SK-N-SH (cell line): ENCODE data around the gene PARD3. TPM values are rescaled to one million over a fixed set of nuclear protein-coding genes. Genes with fewer than 3 reads are reported as not detected.

Experiments
- CTCF ChIA-PET: fragments of 300-600, 350-600 bp; formaldehyde crosslinking; extraction: SDS; loops from one replicate; lab custom pipeline; 2021; lab: Yijun Ruan, JAX
- POLR2A ChIA-PET: fragments of 350-600 bp; sonication (Branson Sonifier 250); formaldehyde crosslinking; extraction: SDS; loops from one replicate; lab custom pipeline; 2020; ENCODE audit warnings: antibody characterized with exemption, inconsistent platforms; lab: Yijun Ruan, JAX
- DNase-seq: peaks from one replicate; pipeline ENCODE4 v3.0.0; 2012
- H2AFZ ChIP-seq: fragments of 200-600 bp; sonication (generic); 2 replicates; pipeline ENCODE4 v1.8.1; 2016; ENCODE audit warnings: antibody characterized with exemption, mild to moderate bottlenecking, low read depth
- H3F3A ChIP-seq: fragments of 200-600 bp; sonication (generic); replicated peaks from 2 replicates; pipeline ENCODE3; 2016; ENCODE audit warnings: antibody characterized with exemption, mild to moderate bottlenecking; ENCODE audit not compliant: insufficient read depth
- H3K27ac ChIP-seq, 2 experiments: fragments of 200-500 bp in 1 of 2; fragments of 200-600 bp in 1 of 2; sonication (Bioruptor generic) in 1 of 2; sonication (generic), shearing (Covaris generic) in 1 of 2; 2 replicates each; pipeline versions ENCODE4 v1.5.1 to v1.6.1; 2014 to 2016; ENCODE audit warnings: low read depth in 2 of 2, inconsistent platforms in 1 of 2, low read length in 1 of 2, mild to moderate bottlenecking in 1 of 2, mixed read lengths in 1 of 2
- H3K27me3 ChIP-seq: fragments of 200-600 bp; sonication (generic), shearing (Covaris generic); 2 replicates; pipeline ENCODE4 v1.6.1; 2016; ENCODE audit warnings: mixed run types; ENCODE audit not compliant: insufficient read depth
- H3K36me3 ChIP-seq, 2 experiments: fragments of 200-500 bp in 1 of 2; fragments of 200-600 bp in 1 of 2; sonication (Bioruptor generic) in 1 of 2; sonication (generic) in 1 of 2; replicated peaks in 1 of 2; 2 replicates each; pipeline versions ENCODE3 to v1.5.1; 2014 to 2016; ENCODE audit warnings: low read length in 1 of 2, mild to moderate bottlenecking in 1 of 2; ENCODE audit not compliant: insufficient read depth in 2 of 2, control insufficient read depth in 1 of 2
- H3K4me1 ChIP-seq, 2 experiments: fragments of 200-500 bp in 1 of 2; fragments of 200-600 bp in 1 of 2; sonication (Bioruptor generic) in 1 of 2; sonication (generic), shearing (Covaris generic) in 1 of 2; 2 replicates each; pipeline versions ENCODE4 v1.5.1 to v1.6.1; 2014 to 2016; ENCODE audit warnings: low read depth in 1 of 2, low read length in 1 of 2, mixed run types in 1 of 2; ENCODE audit not compliant: insufficient read depth in 2 of 2, control insufficient read depth in 1 of 2
- H3K4me2 ChIP-seq: fragments of 200-600 bp; sonication (generic), shearing (Covaris generic); 2 replicates; pipeline ENCODE4 v1.6.1; 2017; ENCODE audit warnings: mixed run types
- H3K4me3 ChIP-seq, 2 experiments: fragments of 200-500 bp in 1 of 2; fragments of 200-600 bp in 1 of 2; sonication (Bioruptor generic) in 1 of 2; sonication (generic), shearing (Covaris generic) in 1 of 2; 2 replicates each; pipeline versions ENCODE4 v1.5.1 to v1.8.1; 2014 to 2016; ENCODE audit warnings: low read depth in 2 of 2, inconsistent platforms in 1 of 2, low read length in 1 of 2, mild to moderate bottlenecking in 1 of 2, mixed read lengths in 1 of 2, moderate library complexity in 1 of 2
- H3K79me2 ChIP-seq: fragments of 200-600 bp; sonication (generic); 2 replicates; pipeline ENCODE4 v1.8.1; 2017; ENCODE audit warnings: mild to moderate bottlenecking; ENCODE audit not compliant: insufficient read depth
- H3K9ac ChIP-seq: fragments of 200-600 bp; sonication (generic); 2 replicates; pipeline ENCODE4 v1.6.1; 2017; ENCODE audit warnings: mixed run types
- H3K9me2 ChIP-seq: fragments of 200-600 bp; sonication (generic); 2 replicates; pipeline ENCODE4 v1.6.1; 2017; ENCODE audit warnings: mixed run types
- H3K9me3 ChIP-seq: fragments of 200-600 bp; sonication (generic); 2 replicates; pipeline ENCODE4 v1.6.1; 2017; ENCODE audit warnings: mixed run types, mild to moderate bottlenecking, moderate library complexity
- H4K20me1 ChIP-seq: fragments of 200-600 bp; sonication (generic); 2 replicates; pipeline ENCODE4 v1.6.1; 2017; ENCODE audit warnings: mild to moderate bottlenecking, mixed run types; ENCODE audit not compliant: insufficient read depth
- EP300 ChIP-seq, 2 experiments: IDR thresholded peaks; 2 replicates each; pipeline versions ENCODE4 v1.4.0 to v1.6.1; 2012; ENCODE audit warnings: borderline replicate concordance in 1 of 2, low read depth in 1 of 2, low read length in 1 of 2
- FOSL2 ChIP-seq: IDR thresholded peaks from 2 replicates; pipeline ENCODE4 v1.4.0; 2012; ENCODE audit warnings: low read depth, mild to moderate bottlenecking, moderate library complexity, borderline replicate concordance
- GABPA ChIP-seq: IDR thresholded peaks from 2 replicates; pipeline ENCODE4 v1.4.0; 2012; ENCODE audit warnings: low read depth, mild to moderate bottlenecking
- NRF1 ChIP-seq: IDR thresholded peaks from 2 replicates; pipeline ENCODE4 v1.6.1; 2012; ENCODE audit warnings: low read depth, mild to moderate bottlenecking, low read length
- SMC3 ChIP-seq: IDR thresholded peaks from 2 replicates; pipeline ENCODE4 v1.6.1; 2012; ENCODE audit warnings: low read depth, low read length, improper control_type of control experiment
- WGBS: methylation state at CpG from one replicate; pipeline ENCODE4 v1.1.6; 2017; ENCODE audit warnings: low lambda C conversion rate; 5-methylcytosine and 5-hydroxymethylcytosine counted together
- polyA plus RNA-seq, 3 experiments: library from polyadenylated mRNA; depleted of rRNA; stranded (reverse); fragments of >200 nt; gene quantifications; 2 replicates each; pipeline ENCODE4 v1.2.3, GENCODE V29; 2012
- TF ChIP-seq, protein P1 (sequence below): fragments of 200-600 bp; sonication (generic); IDR thresholded peaks from 2 replicates; pipeline ENCODE4 v1.6.1; 2017; ENCODE audit warnings: antibody characterized with exemption, mild to moderate bottlenecking, moderate library complexity
- TF ChIP-seq, protein P2 (sequence below): IDR thresholded peaks from 2 replicates; pipeline ENCODE4 v1.4.0; 2012; ENCODE audit warnings: low read depth, borderline replicate concordance
- TF ChIP-seq, protein P3 (sequence below): IDR thresholded peaks from 2 replicates; pipeline ENCODE4 v1.6.1; 2012; ENCODE audit warnings: mild to moderate bottlenecking, low read depth, low read length, moderate library complexity
- TF ChIP-seq, protein P4 (sequence below): IDR thresholded peaks from 2 replicates; pipeline ENCODE4 v1.4.0; 2012; ENCODE audit warnings: low read depth
- TF ChIP-seq, protein P5 (sequence below): fragments of 150-350 bp; IDR thresholded peaks from 2 replicates; pipeline ENCODE4 v1.6.1; 2016; ENCODE audit warnings: mild to moderate bottlenecking, low read depth, low read length

PARD3 gene
- polyA plus RNA-seq, 1 of the 3 experiments (the other 2 are of a cell fraction): 29.4 TPM

DNA sequence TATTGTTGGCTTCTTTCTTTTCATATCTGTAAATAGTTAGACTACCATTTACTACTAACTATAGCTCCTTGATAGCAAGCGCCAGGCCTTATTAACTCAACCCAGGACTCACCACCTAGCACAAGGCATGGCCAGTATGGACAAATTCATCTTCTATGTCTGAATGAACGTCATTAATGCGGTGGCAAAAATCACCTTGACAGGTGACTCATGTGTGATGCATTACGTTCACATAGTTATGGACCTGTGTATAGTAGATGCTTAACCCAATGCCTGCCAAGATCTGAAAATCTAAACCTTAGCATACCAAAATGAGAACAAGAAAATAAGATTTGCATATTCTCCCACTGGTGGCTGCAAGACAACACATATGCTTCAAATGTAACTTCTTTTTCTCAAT lies 300.8 kb downstream of the PARD3 start:
- 89% methylated on average over 4 of the region's 4 CpGs for WGBS
- no peaks in the 10 kb centered on the region for H4K20me1 ChIP-seq
- H3F3A ChIP-seq: no peaks in the 10 kb centered on the region
- peaks cover 5 to 10% of the 10 kb centered on the region in 2 experiments for H3K36me3 ChIP-seq
- ChIA-PET POLR2A (no interaction called here), CTCF (no interaction called here)
- no peak overlapping the region for H3K27ac ChIP-seq
- H3K79me2 ChIP-seq: peaks cover 10% of the 10 kb centered on the region; the same call in 1 of the 2 replicates
- H3K4me3 ChIP-seq: no peak overlapping the region
- H3K27me3 ChIP-seq: no peaks in the 10 kb centered on the region
- H3K9me3 ChIP-seq: no peaks in the 10 kb centered on the region
- H3K9me2 ChIP-seq: no peaks in the 10 kb centered on the region
- TF ChIP-seq, protein P1, sequence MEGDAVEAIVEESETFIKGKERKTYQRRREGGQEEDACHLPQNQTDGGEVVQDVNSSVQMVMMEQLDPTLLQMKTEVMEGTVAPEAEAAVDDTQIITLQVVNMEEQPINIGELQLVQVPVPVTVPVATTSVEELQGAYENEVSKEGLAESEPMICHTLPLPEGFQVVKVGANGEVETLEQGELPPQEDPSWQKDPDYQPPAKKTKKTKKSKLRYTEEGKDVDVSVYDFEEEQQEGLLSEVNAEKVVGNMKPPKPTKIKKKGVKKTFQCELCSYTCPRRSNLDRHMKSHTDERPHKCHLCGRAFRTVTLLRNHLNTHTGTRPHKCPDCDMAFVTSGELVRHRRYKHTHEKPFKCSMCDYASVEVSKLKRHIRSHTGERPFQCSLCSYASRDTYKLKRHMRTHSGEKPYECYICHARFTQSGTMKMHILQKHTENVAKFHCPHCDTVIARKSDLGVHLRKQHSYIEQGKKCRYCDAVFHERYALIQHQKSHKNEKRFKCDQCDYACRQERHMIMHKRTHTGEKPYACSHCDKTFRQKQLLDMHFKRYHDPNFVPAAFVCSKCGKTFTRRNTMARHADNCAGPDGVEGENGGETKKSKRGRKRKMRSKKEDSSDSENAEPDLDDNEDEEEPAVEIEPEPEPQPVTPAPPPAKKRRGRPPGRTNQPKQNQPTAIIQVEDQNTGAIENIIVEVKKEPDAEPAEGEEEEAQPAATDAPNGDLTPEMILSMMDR: no peak
- TF ChIP-seq EP300 (IDR thresholded peaks at IDR 0.05; ENCODE audit: borderline replicate concordance in 1 of 2, low read depth in 1 of 2, low read length in 1 of 2) (no peak), SMC3 (no peak), FOSL2 (no peak), NRF1 (no peak), GABPA (no peak)
- TF ChIP-seq, protein P2, sequence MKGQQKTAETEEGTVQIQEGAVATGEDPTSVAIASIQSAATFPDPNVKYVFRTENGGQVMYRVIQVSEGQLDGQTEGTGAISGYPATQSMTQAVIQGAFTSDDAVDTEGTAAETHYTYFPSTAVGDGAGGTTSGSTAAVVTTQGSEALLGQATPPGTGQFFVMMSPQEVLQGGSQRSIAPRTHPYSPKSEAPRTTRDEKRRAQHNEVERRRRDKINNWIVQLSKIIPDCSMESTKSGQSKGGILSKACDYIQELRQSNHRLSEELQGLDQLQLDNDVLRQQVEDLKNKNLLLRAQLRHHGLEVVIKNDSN: no peak
- TF ChIP-seq, protein P3, sequence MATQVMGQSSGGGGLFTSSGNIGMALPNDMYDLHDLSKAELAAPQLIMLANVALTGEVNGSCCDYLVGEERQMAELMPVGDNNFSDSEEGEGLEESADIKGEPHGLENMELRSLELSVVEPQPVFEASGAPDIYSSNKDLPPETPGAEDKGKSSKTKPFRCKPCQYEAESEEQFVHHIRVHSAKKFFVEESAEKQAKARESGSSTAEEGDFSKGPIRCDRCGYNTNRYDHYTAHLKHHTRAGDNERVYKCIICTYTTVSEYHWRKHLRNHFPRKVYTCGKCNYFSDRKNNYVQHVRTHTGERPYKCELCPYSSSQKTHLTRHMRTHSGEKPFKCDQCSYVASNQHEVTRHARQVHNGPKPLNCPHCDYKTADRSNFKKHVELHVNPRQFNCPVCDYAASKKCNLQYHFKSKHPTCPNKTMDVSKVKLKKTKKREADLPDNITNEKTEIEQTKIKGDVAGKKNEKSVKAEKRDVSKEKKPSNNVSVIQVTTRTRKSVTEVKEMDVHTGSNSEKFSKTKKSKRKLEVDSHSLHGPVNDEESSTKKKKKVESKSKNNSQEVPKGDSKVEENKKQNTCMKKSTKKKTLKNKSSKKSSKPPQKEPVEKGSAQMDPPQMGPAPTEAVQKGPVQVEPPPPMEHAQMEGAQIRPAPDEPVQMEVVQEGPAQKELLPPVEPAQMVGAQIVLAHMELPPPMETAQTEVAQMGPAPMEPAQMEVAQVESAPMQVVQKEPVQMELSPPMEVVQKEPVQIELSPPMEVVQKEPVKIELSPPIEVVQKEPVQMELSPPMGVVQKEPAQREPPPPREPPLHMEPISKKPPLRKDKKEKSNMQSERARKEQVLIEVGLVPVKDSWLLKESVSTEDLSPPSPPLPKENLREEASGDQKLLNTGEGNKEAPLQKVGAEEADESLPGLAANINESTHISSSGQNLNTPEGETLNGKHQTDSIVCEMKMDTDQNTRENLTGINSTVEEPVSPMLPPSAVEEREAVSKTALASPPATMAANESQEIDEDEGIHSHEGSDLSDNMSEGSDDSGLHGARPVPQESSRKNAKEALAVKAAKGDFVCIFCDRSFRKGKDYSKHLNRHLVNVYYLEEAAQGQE: no peak
- TF ChIP-seq, protein P4, sequence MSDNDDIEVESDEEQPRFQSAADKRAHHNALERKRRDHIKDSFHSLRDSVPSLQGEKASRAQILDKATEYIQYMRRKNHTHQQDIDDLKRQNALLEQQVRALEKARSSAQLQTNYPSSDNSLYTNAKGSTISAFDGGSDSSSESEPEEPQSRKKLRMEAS: no peak
- H3K4me1 ChIP-seq: no peaks in the 10 kb centered on the region; a peak in 1 of 4 replicates
- H3K4me2 ChIP-seq: no peak overlapping the region
- no peak for DNase-seq
- no peak overlapping the region for H2AFZ ChIP-seq
- H3K9ac ChIP-seq: no peak overlapping the region

DNA sequence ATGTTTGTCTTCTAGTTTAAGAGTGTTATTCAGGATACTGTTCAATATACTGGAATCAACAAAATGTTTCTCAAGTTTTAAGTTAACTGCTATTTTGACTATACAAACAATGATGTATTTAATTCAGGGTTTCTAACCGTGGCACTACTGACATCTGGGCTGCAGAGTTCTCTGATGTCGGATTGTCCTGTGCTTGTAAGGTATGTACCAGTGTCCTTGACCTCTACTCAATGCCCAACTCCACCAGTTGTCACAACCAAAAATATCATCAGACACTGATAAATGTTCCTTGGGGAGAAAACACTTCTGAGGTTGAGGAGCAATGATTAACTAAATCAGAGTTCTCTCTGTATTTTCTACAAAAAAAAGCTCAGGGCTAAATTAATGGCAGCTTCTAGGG lies 301.5 kb downstream of the PARD3 start:
- no peak overlapping the region for H3K4me2 ChIP-seq
- H4K20me1 ChIP-seq: no peaks in the 10 kb centered on the region
- no peak overlapping the region for H2AFZ ChIP-seq
- peaks cover 5 to 10% of the 10 kb centered on the region in 2 experiments for H3K36me3 ChIP-seq
- no peaks in the 10 kb centered on the region for H3K4me1 ChIP-seq
- TF ChIP-seq, protein P5, sequence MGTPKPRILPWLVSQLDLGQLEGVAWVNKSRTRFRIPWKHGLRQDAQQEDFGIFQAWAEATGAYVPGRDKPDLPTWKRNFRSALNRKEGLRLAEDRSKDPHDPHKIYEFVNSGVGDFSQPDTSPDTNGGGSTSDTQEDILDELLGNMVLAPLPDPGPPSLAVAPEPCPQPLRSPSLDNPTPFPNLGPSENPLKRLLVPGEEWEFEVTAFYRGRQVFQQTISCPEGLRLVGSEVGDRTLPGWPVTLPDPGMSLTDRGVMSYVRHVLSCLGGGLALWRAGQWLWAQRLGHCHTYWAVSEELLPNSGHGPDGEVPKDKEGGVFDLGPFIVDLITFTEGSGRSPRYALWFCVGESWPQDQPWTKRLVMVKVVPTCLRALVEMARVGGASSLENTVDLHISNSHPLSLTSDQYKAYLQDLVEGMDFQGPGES: no peak
- TF ChIP-seq SMC3 (no peak), FOSL2 (no peak)
- peaks cover 6% of the 10 kb centered on the region; the same call in 1 of the 2 replicates for H3K79me2 ChIP-seq
- H3K9ac ChIP-seq: no peak overlapping the region
- H3K9me2 ChIP-seq: no peaks in the 10 kb centered on the region
- no peak overlapping the region for H3K4me3 ChIP-seq
- WGBS: 97% methylated on average over 2 of the region's 2 CpGs
- H3K27ac ChIP-seq: no peak overlapping the region
- H3K27me3 ChIP-seq: no peaks in the 10 kb centered on the region
- no peaks in the 10 kb centered on the region for H3F3A ChIP-seq
- POLR2A ChIA-PET: no interaction called here
- H3K9me3 ChIP-seq: no peaks in the 10 kb centered on the region
- CTCF ChIA-PET: no interaction called here
- DNase-seq: no peak
